NK-92 (cell line): ENCODE data around the gene RNF157.
"Not testable (repeated sequence)": the region's sequence is repeated elsewhere in the genome, so short reads cannot be mapped to it uniquely, and the experiment has no call there.

Experiments used
- DNase-seq: peaks from one replicate; lab custom pipeline; 2025; ENCODE audit not compliant: unreplicated experiment; lab: John Stamatoyannopoulos, UW

The RNF157 gene

GRCh38 chr17:76270770-76271668 lies 30.7 kb upstream of the RNF157 start:
- no peak for DNase-seq

- DNase-seq = no peak
Observed at GRCh38 chr17:76270127-76270592, 29.9 kb upstream of the RNF157 start.

GRCh38 chr17:76268991-76269981 lies 29.0 kb upstream of the RNF157 start:
- no peak for DNase-seq

- no peak for DNase-seq
Observed at GRCh38 chr17:76268015-76268749, 27.9 kb upstream of the RNF157 start.

GRCh38 chr17:76267581-76268001 lies 27.3 kb upstream of the RNF157 start:
- DNase-seq = not testable (repeated sequence)

- no peak for DNase-seq
Observed at GRCh38 chr17:76267051-76267576, 26.8 kb upstream of the RNF157 start.

GRCh38 chr17:76266244-76266938 lies 26.1 kb upstream of the RNF157 start:
- DNase-seq = no peak

- DNase-seq = no peak
Observed at GRCh38 chr17:76265624-76266243, 25.4 kb upstream of the RNF157 start.

GRCh38 chr17:76264755-76265623 lies 24.7 kb upstream of the RNF157 start, which contains the start of gene UBALD2:
TSS of gene UBALD2 (plus strand) at chr17:76265348. CDS start at chr17:76265506, 158 bp downstream.
- DNase-seq = peak; percentile 93

- no peak for DNase-seq
Observed at GRCh38 chr17:76264425-76264754, 24.1 kb upstream of the RNF157 start.

- no peak for DNase-seq
Observed at GRCh38 chr17:76263896-76264295, 23.6 kb upstream of the RNF157 start.

GRCh38 chr17:76262732-76263344 lies 22.5 kb upstream of the RNF157 start:
- no peak for DNase-seq

GRCh38 chr17:76261421-76262215 lies 21.3 kb upstream of the RNF157 start:
- DNase-seq = no peak

- DNase-seq = no peak
Observed at GRCh38 chr17:76260669-76261068, 20.4 kb upstream of the RNF157 start.

- no peak for DNase-seq
Observed at GRCh38 chr17:76260220-76260619, 19.9 kb upstream of the RNF157 start.

- DNase-seq = not testable (repeated sequence)
Observed at GRCh38 chr17:76256430-76257050, 16.2 kb upstream of the RNF157 start.
